WTC11 (cell line): ENCODE results near the gene GUCY1A2. TPM values are rescaled to one million over a fixed set of nuclear protein-coding genes. Genes with fewer than 3 reads are reported as not detected.

Experiments
- ATAC-seq: fragments of 200-7000 bp; cut with Tn5 transposase; 2 replicates; pipeline ENCODE4 v1.10.0; 2021; ENCODE audit warnings: mild to moderate bottlenecking, moderate library complexity
- CTCF ChIA-PET: fragments of 300-600 bp; sonication (Branson Sonifier 250); formaldehyde crosslinking; loops from one replicate; lab custom pipeline; 2021; ENCODE audit warnings: antibody characterized with exemption; lab: Charles Lee
- POLR2A ChIA-PET: fragments of 350-600 bp; sonication (Branson Sonifier 250); formaldehyde crosslinking; loops from one replicate; lab custom pipeline; 2021; ENCODE audit warnings: antibody characterized with exemption; lab: Charles Lee
- DNase-seq: peaks from one replicate; pipeline ENCODE4 v3.0.0; 2021; ENCODE audit warnings: low spot score
- H3K27ac Mint-ChIP-seq: 2 replicates; pipeline ENCODE4 v1.8.0; 2021; ENCODE audit warnings: mixed read lengths
- H3K27me3 Mint-ChIP-seq: 2 replicates; pipeline ENCODE4 v1.8.0; 2021; ENCODE audit warnings: low read depth, mild to moderate bottlenecking, moderate library complexity, mixed read lengths
- H3K36me3 Mint-ChIP-seq: 2 replicates; pipeline ENCODE4 v1.8.0; 2021; ENCODE audit warnings: mixed read lengths
- H3K4me1 Mint-ChIP-seq: 2 replicates; pipeline ENCODE4 v1.8.0; 2022; ENCODE audit warnings: mixed read lengths
- H3K4me3 Mint-ChIP-seq: 2 replicates; pipeline ENCODE4 v1.8.0; 2021; ENCODE audit warnings: mild to moderate bottlenecking, moderate library complexity, mixed read lengths
- H3K9me3 Mint-ChIP-seq: 2 replicates; pipeline ENCODE4 v1.8.0; 2021; ENCODE audit warnings: mixed read lengths
- E2F1 ChIP-seq: sonication (generic); formaldehyde crosslinking; IDR thresholded peaks from 2 replicates; pipeline ENCODE4 v1.8.0; 2022; ENCODE audit warnings: mild to moderate bottlenecking, missing genetic modification reagents
- FOXP1 ChIP-seq: sonication (generic); formaldehyde crosslinking; IDR thresholded peaks from 2 replicates; pipeline ENCODE4 v1.8.0; 2022; ENCODE audit warnings: missing genetic modification reagents, mild to moderate bottlenecking, moderate library complexity, borderline replicate concordance
- GABPB1 ChIP-seq: sonication (generic); formaldehyde crosslinking; IDR thresholded peaks from 2 replicates; pipeline ENCODE4 v1.8.1; 2023; ENCODE audit warnings: mild to moderate bottlenecking, missing genetic modification reagents
- GRHL2 ChIP-seq: fragments of 250-450 bp; sonication (Bioruptor Pico); IDR thresholded peaks from 2 replicates; pipeline ENCODE4 v1.8.0; 2022; ENCODE audit warnings: mild to moderate bottlenecking, moderate library complexity; ENCODE audit not compliant: insufficient replicate concordance, severe bottlenecking
- GTF2I ChIP-seq: fragments of 250-450 bp; sonication (Bioruptor Pico); conservative IDR thresholded peaks from 2 replicates; pipeline ENCODE4 v1.4.0; 2021; ENCODE audit warnings: mild to moderate bottlenecking
- HMGXB4 ChIP-seq: sonication (generic); formaldehyde crosslinking; IDR thresholded peaks from 2 replicates; pipeline ENCODE4 v1.8.1; 2023; ENCODE audit warnings: mild to moderate bottlenecking, moderate library complexity, missing genetic modification reagents
- MYBL2 ChIP-seq: sonication (generic); formaldehyde crosslinking; IDR thresholded peaks from 2 replicates; pipeline ENCODE4 v1.8.1; 2023; ENCODE audit warnings: mild to moderate bottlenecking, moderate library complexity, missing genetic modification reagents
- NFATC4 ChIP-seq: fragments of 250-450 bp; sonication (Bioruptor Pico); IDR thresholded peaks from 2 replicates; pipeline ENCODE4 v1.9.0; 2021; ENCODE audit warnings: mild to moderate bottlenecking
- OVOL2 ChIP-seq: fragments of 250-450 bp; sonication (Bioruptor Pico); IDR thresholded peaks from 2 replicates; pipeline ENCODE4 v1.9.0; 2021; ENCODE audit warnings: mild to moderate bottlenecking, borderline replicate concordance
- USF2 ChIP-seq: sonication (generic); formaldehyde crosslinking; IDR thresholded peaks from 2 replicates; pipeline ENCODE4 v1.8.1; 2023; ENCODE audit warnings: mild to moderate bottlenecking, missing genetic modification reagents, moderate library complexity
- ZNF121 ChIP-seq: sonication (generic); formaldehyde crosslinking; IDR thresholded peaks from 2 replicates; pipeline ENCODE4 v1.8.0; 2023; ENCODE audit warnings: missing genetic modification reagents
- ZNF263 ChIP-seq: sonication (generic); formaldehyde crosslinking; IDR thresholded peaks from 2 replicates; pipeline ENCODE4 v1.8.1; 2022; ENCODE audit warnings: low read depth, mild to moderate bottlenecking, moderate library complexity, missing genetic modification reagents
- ZNF396 ChIP-seq: fragments of 250-450 bp; sonication (Bioruptor Pico); IDR thresholded peaks from 2 replicates; pipeline ENCODE4 v1.8.0; 2021; ENCODE audit warnings: mild to moderate bottlenecking, moderate library complexity, borderline replicate concordance
- total RNA-seq: library from RNA; stranded (reverse); gene quantifications from 3 replicates; pipeline ENCODE4 v1.2.3, GENCODE V29; 2021
- TF ChIP-seq, protein P1 (sequence below): sonication (generic); formaldehyde crosslinking; IDR thresholded peaks from 2 replicates; pipeline ENCODE4 v1.8.0; 2022; ENCODE audit warnings: mild to moderate bottlenecking, missing genetic modification reagents
- TF ChIP-seq, protein P2 (sequence below): sonication (generic); formaldehyde crosslinking; IDR thresholded peaks from 2 replicates; pipeline ENCODE4 v1.8.0; 2023; ENCODE audit warnings: mild to moderate bottlenecking, missing genetic modification reagents
- TF ChIP-seq, protein P3 (sequence below): sonication (generic); formaldehyde crosslinking; IDR thresholded peaks from 2 replicates; pipeline ENCODE4 v1.8.1; 2023; ENCODE audit warnings: mild to moderate bottlenecking, missing genetic modification reagents
- TF ChIP-seq, protein P4 (sequence below): fragments of 250-450 bp; sonication (Bioruptor Pico); IDR thresholded peaks from 2 replicates; pipeline ENCODE4 v1.8.0; 2021; ENCODE audit warnings: mild to moderate bottlenecking

The GUCY1A2 gene
- total RNA-seq, 1 experiment from 2014 or later: 0.90 TPM

DNA sequence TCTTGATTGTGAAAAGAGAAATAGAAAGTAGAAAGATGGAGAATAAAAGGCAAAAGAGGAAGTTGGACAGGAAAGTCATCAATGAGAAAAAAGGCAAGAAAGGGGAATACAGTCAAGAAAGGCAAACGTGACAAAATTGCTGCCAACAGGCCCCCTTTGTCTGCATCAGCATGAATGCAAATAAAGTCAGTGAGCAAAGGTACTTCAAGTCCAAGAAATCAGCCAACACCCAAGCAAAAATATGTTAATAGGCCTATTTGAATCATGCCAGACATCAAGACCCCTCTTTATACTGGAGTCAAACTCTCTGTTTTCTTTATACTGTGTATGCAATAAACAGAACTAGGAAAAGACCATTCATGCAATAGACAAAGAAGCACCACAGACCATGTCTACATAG, 34.3 kb downstream of the GUCY1A2 start:
- CTCF ChIA-PET: no interaction called here
- H3K9me3 Mint-ChIP-seq: no peaks in the 10 kb centered on the region
- TF ChIP-seq USF2 (CRISPR knock-in tag) (no peak), E2F1 (no peak), ZNF396 (no peak), NFATC4 (no peak), FOXP1 (CRISPR knock-in tag) (no peak), GABPB1 (CRISPR knock-in tag) (no peak), GRHL2 (CRISPR knock-in tag) (no peak), MYBL2 (CRISPR knock-in tag) (no peak), ZNF263 (no peak), ZNF121 (CRISPR knock-in tag) (no peak), OVOL2 (CRISPR knock-in tag) (no peak), GTF2I (CRISPR knock-in tag) (no peak), HMGXB4 (CRISPR knock-in tag) (no peak)
- TF ChIP-seq, protein P1, sequence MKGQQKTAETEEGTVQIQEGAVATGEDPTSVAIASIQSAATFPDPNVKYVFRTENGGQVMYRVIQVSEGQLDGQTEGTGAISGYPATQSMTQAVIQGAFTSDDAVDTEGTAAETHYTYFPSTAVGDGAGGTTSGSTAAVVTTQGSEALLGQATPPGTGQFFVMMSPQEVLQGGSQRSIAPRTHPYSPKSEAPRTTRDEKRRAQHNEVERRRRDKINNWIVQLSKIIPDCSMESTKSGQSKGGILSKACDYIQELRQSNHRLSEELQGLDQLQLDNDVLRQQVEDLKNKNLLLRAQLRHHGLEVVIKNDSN (CRISPR knock-in tag): no peak
- TF ChIP-seq, protein P2, sequence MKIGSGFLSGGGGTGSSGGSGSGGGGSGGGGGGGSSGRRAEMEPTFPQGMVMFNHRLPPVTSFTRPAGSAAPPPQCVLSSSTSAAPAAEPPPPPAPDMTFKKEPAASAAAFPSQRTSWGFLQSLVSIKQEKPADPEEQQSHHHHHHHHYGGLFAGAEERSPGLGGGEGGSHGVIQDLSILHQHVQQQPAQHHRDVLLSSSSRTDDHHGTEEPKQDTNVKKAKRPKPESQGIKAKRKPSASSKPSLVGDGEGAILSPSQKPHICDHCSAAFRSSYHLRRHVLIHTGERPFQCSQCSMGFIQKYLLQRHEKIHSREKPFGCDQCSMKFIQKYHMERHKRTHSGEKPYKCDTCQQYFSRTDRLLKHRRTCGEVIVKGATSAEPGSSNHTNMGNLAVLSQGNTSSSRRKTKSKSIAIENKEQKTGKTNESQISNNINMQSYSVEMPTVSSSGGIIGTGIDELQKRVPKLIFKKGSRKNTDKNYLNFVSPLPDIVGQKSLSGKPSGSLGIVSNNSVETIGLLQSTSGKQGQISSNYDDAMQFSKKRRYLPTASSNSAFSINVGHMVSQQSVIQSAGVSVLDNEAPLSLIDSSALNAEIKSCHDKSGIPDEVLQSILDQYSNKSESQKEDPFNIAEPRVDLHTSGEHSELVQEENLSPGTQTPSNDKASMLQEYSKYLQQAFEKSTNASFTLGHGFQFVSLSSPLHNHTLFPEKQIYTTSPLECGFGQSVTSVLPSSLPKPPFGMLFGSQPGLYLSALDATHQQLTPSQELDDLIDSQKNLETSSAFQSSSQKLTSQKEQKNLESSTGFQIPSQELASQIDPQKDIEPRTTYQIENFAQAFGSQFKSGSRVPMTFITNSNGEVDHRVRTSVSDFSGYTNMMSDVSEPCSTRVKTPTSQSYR (CRISPR knock-in tag): no peak
- TF ChIP-seq, protein P3, sequence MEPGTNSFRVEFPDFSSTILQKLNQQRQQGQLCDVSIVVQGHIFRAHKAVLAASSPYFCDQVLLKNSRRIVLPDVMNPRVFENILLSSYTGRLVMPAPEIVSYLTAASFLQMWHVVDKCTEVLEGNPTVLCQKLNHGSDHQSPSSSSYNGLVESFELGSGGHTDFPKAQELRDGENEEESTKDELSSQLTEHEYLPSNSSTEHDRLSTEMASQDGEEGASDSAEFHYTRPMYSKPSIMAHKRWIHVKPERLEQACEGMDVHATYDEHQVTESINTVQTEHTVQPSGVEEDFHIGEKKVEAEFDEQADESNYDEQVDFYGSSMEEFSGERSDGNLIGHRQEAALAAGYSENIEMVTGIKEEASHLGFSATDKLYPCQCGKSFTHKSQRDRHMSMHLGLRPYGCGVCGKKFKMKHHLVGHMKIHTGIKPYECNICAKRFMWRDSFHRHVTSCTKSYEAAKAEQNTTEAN (CRISPR knock-in tag): no peak
- TF ChIP-seq, protein P4, sequence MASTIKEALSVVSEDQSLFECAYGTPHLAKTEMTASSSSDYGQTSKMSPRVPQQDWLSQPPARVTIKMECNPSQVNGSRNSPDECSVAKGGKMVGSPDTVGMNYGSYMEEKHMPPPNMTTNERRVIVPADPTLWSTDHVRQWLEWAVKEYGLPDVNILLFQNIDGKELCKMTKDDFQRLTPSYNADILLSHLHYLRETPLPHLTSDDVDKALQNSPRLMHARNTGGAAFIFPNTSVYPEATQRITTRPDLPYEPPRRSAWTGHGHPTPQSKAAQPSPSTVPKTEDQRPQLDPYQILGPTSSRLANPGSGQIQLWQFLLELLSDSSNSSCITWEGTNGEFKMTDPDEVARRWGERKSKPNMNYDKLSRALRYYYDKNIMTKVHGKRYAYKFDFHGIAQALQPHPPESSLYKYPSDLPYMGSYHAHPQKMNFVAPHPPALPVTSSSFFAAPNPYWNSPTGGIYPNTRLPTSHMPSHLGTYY (CRISPR knock-in tag): no peak
- TF ChIP-seq, all 79 proteins: peak for 0
- POLR2A ChIA-PET: interaction anchor here (0.6 kb wide), 1 partner anchor 24 kb away, joined by 3 read pairs; no protein-coding TSS in a partner anchor
- no peaks in the 10 kb centered on the region for H3K27me3 Mint-ChIP-seq
- peaks cover 16% of the 10 kb centered on the region for H3K4me1 Mint-ChIP-seq
- H3K27ac Mint-ChIP-seq: no peak overlapping the region
- no peaks in the 10 kb centered on the region for H3K36me3 Mint-ChIP-seq
- ATAC-seq (no peak), DNase-seq (no peak)
- H3K4me3 Mint-ChIP-seq: no peak overlapping the region
